HepG2 (cell line): ENCODE data around the gene PCED1B. TPM values are rescaled to one million over a fixed set of nuclear protein-coding genes. Genes with fewer than 3 reads are reported as not detected.

Source experiments
- ATAC-seq: fragments of 200-7000 bp; cut with Tn5 transposase; 3 replicates; pipeline ENCODE4 v1.9.1; 2020; ENCODE audit warnings: mild to moderate bottlenecking, moderate library complexity
- BruUV-seq: library from RNA; stranded (reverse); fragments of 400-500 nt; replicated peaks from 2 replicates; lab custom pipeline; 2021; lab: Mats Ljungman, UMichigan
- CTCF ChIA-PET: fragments of 300-600 bp; formaldehyde crosslinking; extraction: SDS; loops from one replicate; lab custom pipeline; 2021; ENCODE audit warnings: low total read pairs, inconsistent platforms, low intra/inter-chr PET ratio; lab: Yijun Ruan, JAX
- POLR2A ChIA-PET: fragments of 350-600 bp; sonication (Branson Sonifier 250); formaldehyde crosslinking; loops from one replicate; lab custom pipeline; 2020; ENCODE audit warnings: antibody characterized with exemption, inconsistent platforms; lab: Yijun Ruan, JAX
- DNase-seq: peaks from one replicate; pipeline ENCODE4 v3.0.0-alpha.2; 2015; ENCODE audit warnings: low spot score
- FAIRE-seq: peaks from 3 replicates; lab custom pipeline; 2011; peaks lifted over from hg19 to GRCh38; lab: Jason Lieb, UNC
- H2AFZ ChIP-seq: one replicate; pipeline ENCODE4 v1.6.1; 2011; ENCODE audit warnings: low read length, inconsistent platforms
- H3K27ac ChIP-seq: fragments of 300-600 bp; 3 replicates; pipeline ENCODE4 v1.8.0; 2011; ENCODE audit warnings: mixed run types, mild to moderate bottlenecking, mixed read lengths, low read length, inconsistent platforms; ENCODE audit not compliant: insufficient read depth; ENCODE audit errors: extremely low read length
- H3K27me3 ChIP-seq, 2 experiments: fragments of 200-600 bp in 1 of 2; 2 replicates in 1 of 2; 3 replicates in 1 of 2; pipeline versions ENCODE4 v1.6.0 to v1.8.0; 2011; ENCODE audit warnings: low read length in 2 of 2, mild to moderate bottlenecking in 2 of 2, moderate library complexity in 2 of 2, inconsistent platforms in 1 of 2; ENCODE audit not compliant: insufficient read depth in 2 of 2, control insufficient read depth in 1 of 2
- H3K36me3 ChIP-seq, 2 experiments: fragments of 200-600 bp in 1 of 2; replicated peaks in 1 of 2; 2 replicates in 1 of 2; 3 replicates in 1 of 2; pipeline versions ENCODE4 v1.5.1 to v1.8.0; 2011; ENCODE audit warnings: low read length in 2 of 2, inconsistent platforms in 1 of 2; ENCODE audit not compliant: insufficient read depth in 2 of 2, control insufficient read depth in 1 of 2
- H3K4me1 ChIP-seq: 2 replicates; pipeline ENCODE4 v1.5.1; 2012; ENCODE audit warnings: low read length, inconsistent platforms; ENCODE audit not compliant: insufficient read depth
- H3K4me2 ChIP-seq: 2 replicates; pipeline ENCODE4 v1.6.0; 2011; ENCODE audit warnings: low read depth, low read length, inconsistent platforms
- H3K4me3 ChIP-seq, 3 experiments: fragments of 200-600 bp in 1 of 3; sonication (generic), shearing (Covaris generic) in 1 of 3; replicated peaks in 1 of 3; 2 replicates each; pipeline ENCODE4 v1.5.1; 2011 to 2016; ENCODE audit warnings: low read length in 3 of 3, inconsistent platforms in 2 of 3, low read depth in 2 of 3, mild to moderate bottlenecking in 2 of 3, control low read depth in 1 of 3, mixed read lengths in 1 of 3; ENCODE audit not compliant: insufficient read depth in 1 of 3
- H3K79me2 ChIP-seq: one replicate; pipeline ENCODE4 v1.6.1; 2011; ENCODE audit warnings: low read length, inconsistent platforms; ENCODE audit not compliant: insufficient read depth
- H3K9ac ChIP-seq: 2 replicates; pipeline ENCODE4 v1.6.0; 2011; ENCODE audit warnings: mild to moderate bottlenecking, low read depth, low read length, inconsistent platforms; ENCODE audit not compliant: insufficient read depth
- H3K9me3 ChIP-seq: 2 replicates; pipeline ENCODE4 v1.5.1; 2012; ENCODE audit warnings: mild to moderate bottlenecking, low read length
- H4K20me1 ChIP-seq: 2 replicates; pipeline ENCODE4 v1.6.0; 2011; ENCODE audit warnings: inconsistent platforms, mild to moderate bottlenecking, low read length, moderate library complexity; ENCODE audit not compliant: insufficient read depth
- DZIP1 ChIP-seq: sonication (generic); formaldehyde crosslinking; IDR thresholded peaks from 2 replicates; pipeline ENCODE4 v1.5.0; 2020; ENCODE audit warnings: mild to moderate bottlenecking, missing genetic modification reagents
- HNF1A ChIP-seq, 2 experiments: sonication (generic) in 1 of 2; formaldehyde crosslinking in 1 of 2; IDR thresholded peaks; 2 replicates each; pipeline versions ENCODE4 v1.4.0 to v1.6.1; 2016 to 2020; ENCODE audit warnings: borderline replicate concordance in 1 of 2, low read depth in 1 of 2, mild to moderate bottlenecking in 1 of 2, missing genetic modification reagents in 1 of 2
- KLF16 ChIP-seq, 2 experiments: sonication (generic) in 1 of 2; formaldehyde crosslinking in 1 of 2; IDR thresholded peaks; 2 replicates each; pipeline versions ENCODE4 v1.6.1 to v1.8.0; 2016 to 2023; ENCODE audit warnings: missing genetic modification reagents in 2 of 2, missing compliant biosample characterization in 1 of 2
- POGK ChIP-seq: sonication (generic); formaldehyde crosslinking; conservative IDR thresholded peaks from 2 replicates; pipeline ENCODE4 v1.8.0; 2022; ENCODE audit warnings: mild to moderate bottlenecking, moderate library complexity, missing genetic modification reagents
- TFE3 ChIP-seq: IDR thresholded peaks from 2 replicates; pipeline ENCODE4 v1.6.1; 2016
- WIZ ChIP-seq: sonication (generic); formaldehyde crosslinking; IDR thresholded peaks from 2 replicates; pipeline ENCODE4 v1.5.1; 2020; ENCODE audit warnings: mild to moderate bottlenecking, missing genetic modification reagents
- ZBED4 ChIP-seq: sonication (generic); formaldehyde crosslinking; IDR thresholded peaks from 2 replicates; pipeline ENCODE4 v1.4.0; 2020; ENCODE audit warnings: missing genetic modification reagents, borderline replicate concordance
- ZNF383 ChIP-seq: sonication (generic); formaldehyde crosslinking; IDR thresholded peaks from 2 replicates; pipeline ENCODE4 v1.4.0; 2020; ENCODE audit warnings: missing genetic modification reagents, mild to moderate bottlenecking, borderline replicate concordance
- WGBS: methylation state at CpG from one replicate; pipeline ENCODE4 v1.1.6; 2017; ENCODE audit warnings: low lambda C conversion rate; 5-methylcytosine and 5-hydroxymethylcytosine counted together
- in situ Hi-C: cut with HindIII; loops from 2 replicates; pipeline ENCODE4 v1.10.0; 2017; ENCODE audit warnings: low pct_unique_long_range_greater_than_20kb; ENCODE audit not compliant: extremely low pct_ligation_motif_present
- intact Hi-C: fragments of 100-400 bp; cut with micrococcal nuclease; formaldehyde crosslinking; loops from one replicate; pipeline ENCODE4 v1.10.0; 2022; ENCODE audit not compliant: unreplicated experiment
- polyA plus RNA-seq, 8 experiments: library from polyadenylated mRNA; depleted of rRNA in 3 of 8; stranded (reverse) in 7 of 8; unstranded in 1 of 8; fragments of >200 nt; fragmentation: Illumina TruSeq in 4 of 8; extraction: Trizol in 4 of 8; gene quantifications; 2 replicates each; pipeline versions ENCODE4 v1.2.1 to v1.2.3, GENCODE V29; 2011 to 2016; ENCODE audit warnings: low read depth in 4 of 8, missing spikeins in 1 of 8, mixed read lengths in 1 of 8; ENCODE audit not compliant: insufficient read depth in 1 of 8
- total RNA-seq, 5 experiments: library from RNA; depleted of rRNA; stranded (reverse); fragments of >200 nt; fragmentation: Illumina TruSeq; extraction: Trizol; gene quantifications; 2 replicates each; pipeline ENCODE4 v1.2.3, GENCODE V29; 2016; ENCODE audit warnings: low read depth in 1 of 5

Gene PCED1B
- total and polyA plus RNA-seq, 2 of the 13 experiments (the other 11 are each of a cell fraction or from before 2014, with no cell fraction given), result 0.11 to 0.37 TPM

- intact Hi-C loops (no loop called here), in situ Hi-C loops (no loop called here)
- Histone ChIP-seq H3K4me1 (no peaks in the 10 kb centered on the region), H3K27me3 (no peaks in the 10 kb centered on the region), H3K36me3 (no peaks in the 10 kb centered on the region), H3K79me2 (no peaks in the 10 kb centered on the region), H3K4me3 (no peak overlapping the region), H3K9ac (no peak overlapping the region), H3K9me3 (no peaks in the 10 kb centered on the region), H3K27ac (no peak overlapping the region), H2AFZ (no peak overlapping the region), H4K20me1 (no peaks in the 10 kb centered on the region), H3K4me2 (no peak overlapping the region)
- ChIA-PET CTCF (no interaction called here), POLR2A (no interaction called here)
- no TSS peak for BruUV-seq
- no peak for ATAC-seq
- no CpG with 5 or more reads among the region's 3 CpGs for WGBS
- no peak for FAIRE-seq
- DNase-seq, result no peak
- TF ChIP-seq HNF1A (IDR thresholded peaks at IDR 0.05; ENCODE audit: low read depth), result no peak
- no peak for TF ChIP-seq HNF1A (CRISPR knock-in tag; IDR thresholded peaks at IDR 0.05; ENCODE audit: borderline replicate concordance)
- no peak for TF ChIP-seq ZNF383 (CRISPR knock-in tag)
- TF ChIP-seq TFE3, result no peak
- no peak for TF ChIP-seq POGK
- no peak for TF ChIP-seq KLF16 (CRISPR knock-in tag; IDR thresholded peaks at IDR 0.05)
- no peak for TF ChIP-seq ZBED4
- TF ChIP-seq WIZ (CRISPR knock-in tag), result no peak
- no peak for TF ChIP-seq DZIP1 (CRISPR knock-in tag)
Measured at GRCh38 chr12:47178014-47178413, 98.6 kb downstream of the PCED1B start.
